WTC11 (cell line): ENCODE data around the gene TMEM52. TPM values are rescaled to one million over a fixed set of nuclear protein-coding genes. Genes with fewer than 3 reads are reported as not detected.

Experiments
- ATAC-seq: fragments of 200-7000 bp; cut with Tn5 transposase; 2 replicates; pipeline ENCODE4 v1.10.0; 2021; ENCODE audit warnings: mild to moderate bottlenecking, moderate library complexity
- CTCF ChIA-PET: fragments of 300-600 bp; sonication (Branson Sonifier 250); formaldehyde crosslinking; loops from one replicate; lab custom pipeline; 2021; ENCODE audit warnings: antibody characterized with exemption; lab: Charles Lee
- POLR2A ChIA-PET: fragments of 350-600 bp; sonication (Branson Sonifier 250); formaldehyde crosslinking; loops from one replicate; lab custom pipeline; 2021; ENCODE audit warnings: antibody characterized with exemption; lab: Charles Lee
- DNase-seq: peaks from one replicate; pipeline ENCODE4 v3.0.0; 2021; ENCODE audit warnings: low spot score
- H3K27ac Mint-ChIP-seq: 2 replicates; pipeline ENCODE4 v1.8.0; 2021; ENCODE audit warnings: mixed read lengths
- H3K27me3 Mint-ChIP-seq: 2 replicates; pipeline ENCODE4 v1.8.0; 2021; ENCODE audit warnings: low read depth, mild to moderate bottlenecking, moderate library complexity, mixed read lengths
- H3K36me3 Mint-ChIP-seq: 2 replicates; pipeline ENCODE4 v1.8.0; 2021; ENCODE audit warnings: mixed read lengths
- H3K4me1 Mint-ChIP-seq: 2 replicates; pipeline ENCODE4 v1.8.0; 2022; ENCODE audit warnings: mixed read lengths
- H3K4me3 Mint-ChIP-seq: 2 replicates; pipeline ENCODE4 v1.8.0; 2021; ENCODE audit warnings: mild to moderate bottlenecking, moderate library complexity, mixed read lengths
- H3K9me3 Mint-ChIP-seq: 2 replicates; pipeline ENCODE4 v1.8.0; 2021; ENCODE audit warnings: mixed read lengths
- ATF6 ChIP-seq: sonication (generic); formaldehyde crosslinking; IDR thresholded peaks from 2 replicates; pipeline ENCODE4 v1.8.1; 2023; ENCODE audit warnings: mild to moderate bottlenecking, missing genetic modification reagents
- E2F1 ChIP-seq: sonication (generic); formaldehyde crosslinking; IDR thresholded peaks from 2 replicates; pipeline ENCODE4 v1.8.0; 2022; ENCODE audit warnings: mild to moderate bottlenecking, missing genetic modification reagents
- FOXJ3 ChIP-seq: sonication (generic); formaldehyde crosslinking; IDR thresholded peaks from 2 replicates; pipeline ENCODE4 v1.9.0; 2021; ENCODE audit warnings: missing genetic modification reagents, mild to moderate bottlenecking, borderline replicate concordance
- IRF2 ChIP-seq: sonication (generic); formaldehyde crosslinking; IDR thresholded peaks from 2 replicates; pipeline ENCODE4 v1.8.0; 2022; ENCODE audit warnings: low read depth, missing genetic modification reagents, borderline replicate concordance
- PRDM15 ChIP-seq: sonication (generic); formaldehyde crosslinking; IDR thresholded peaks from 2 replicates; pipeline ENCODE4 v1.8.0; 2022; ENCODE audit warnings: missing genetic modification reagents
- ZNF121 ChIP-seq: sonication (generic); formaldehyde crosslinking; IDR thresholded peaks from 2 replicates; pipeline ENCODE4 v1.8.0; 2023; ENCODE audit warnings: missing genetic modification reagents
- ZNF317 ChIP-seq: sonication (generic); formaldehyde crosslinking; IDR thresholded peaks from 2 replicates; pipeline ENCODE4 v1.8.1; 2023; ENCODE audit warnings: low read depth, mild to moderate bottlenecking, moderate library complexity, missing genetic modification reagents, borderline replicate concordance
- ZNF425 ChIP-seq: fragments of 250-450 bp; sonication (Bioruptor Pico); conservative IDR thresholded peaks from 2 replicates; pipeline ENCODE4 v1.9.0; 2021; ENCODE audit warnings: mild to moderate bottlenecking
- ZNF532 ChIP-seq: fragments of 250-450 bp; sonication (Bioruptor Pico); IDR thresholded peaks from 2 replicates; pipeline ENCODE4 v1.9.0; 2021; ENCODE audit warnings: mild to moderate bottlenecking, borderline replicate concordance
- total RNA-seq: library from RNA; stranded (reverse); gene quantifications from 3 replicates; pipeline ENCODE4 v1.2.3, GENCODE V29; 2021

Gene TMEM52
- total RNA-seq, 1 experiment from 2014 or later = 21.9 TPM

GRCh38 chr1:1926346-1926811 lies 7.3 kb upstream of the TMEM52 start (continued):
- TF ChIP-seq ZNF532 (CRISPR knock-in tag) (no peak), FOXJ3 (no peak), ZNF121 (CRISPR knock-in tag) (no peak), ATF6 (CRISPR knock-in tag) (no peak), ZNF317 (CRISPR knock-in tag) (no peak), IRF2 (CRISPR knock-in tag) (no peak)

- CTCF ChIA-PET = interaction anchor here (0.6 to 3.4 kb wide), 8 partner anchors 14 to 297 kb away, joined by 3 to 23 read pairs (median 4); no protein-coding TSS in a partner anchor
- TF ChIP-seq E2F1 (CRISPR knock-in tag) = no peak
- TF ChIP-seq PRDM15 (CRISPR knock-in tag) = no peak
- TF ChIP-seq ZNF425 (CRISPR knock-in tag) = no peak
- TF ChIP-seq, all 79 proteins: peak for 0
- ATAC-seq = no peak
- Mint-ChIP-seq H3K27me3 (no peaks in the 10 kb centered on the region), H3K4me1 (no peaks in the 10 kb centered on the region), H3K36me3 (no peaks in the 10 kb centered on the region), H3K4me3 (no peak overlapping the region), H3K27ac (no peak overlapping the region), H3K9me3 (peaks cover 4% of the 10 kb centered on the region)
- POLR2A ChIA-PET = interaction anchor here (0.6 kb wide), 1 partner anchor 527 kb away, joined by 3 read pairs; the partner anchor contains the start of gene CCNL2
- no peak for DNase-seq
Measured at GRCh38 chr1:1925437-1926345, 6.6 kb upstream of the TMEM52 start.
